ENCODE measurements around the gene INA.
"Not testable (repeated sequence)": the region's sequence is repeated elsewhere in the genome, so short reads cannot be mapped to it uniquely, and the experiment has no call there.

The INA gene

DNA sequence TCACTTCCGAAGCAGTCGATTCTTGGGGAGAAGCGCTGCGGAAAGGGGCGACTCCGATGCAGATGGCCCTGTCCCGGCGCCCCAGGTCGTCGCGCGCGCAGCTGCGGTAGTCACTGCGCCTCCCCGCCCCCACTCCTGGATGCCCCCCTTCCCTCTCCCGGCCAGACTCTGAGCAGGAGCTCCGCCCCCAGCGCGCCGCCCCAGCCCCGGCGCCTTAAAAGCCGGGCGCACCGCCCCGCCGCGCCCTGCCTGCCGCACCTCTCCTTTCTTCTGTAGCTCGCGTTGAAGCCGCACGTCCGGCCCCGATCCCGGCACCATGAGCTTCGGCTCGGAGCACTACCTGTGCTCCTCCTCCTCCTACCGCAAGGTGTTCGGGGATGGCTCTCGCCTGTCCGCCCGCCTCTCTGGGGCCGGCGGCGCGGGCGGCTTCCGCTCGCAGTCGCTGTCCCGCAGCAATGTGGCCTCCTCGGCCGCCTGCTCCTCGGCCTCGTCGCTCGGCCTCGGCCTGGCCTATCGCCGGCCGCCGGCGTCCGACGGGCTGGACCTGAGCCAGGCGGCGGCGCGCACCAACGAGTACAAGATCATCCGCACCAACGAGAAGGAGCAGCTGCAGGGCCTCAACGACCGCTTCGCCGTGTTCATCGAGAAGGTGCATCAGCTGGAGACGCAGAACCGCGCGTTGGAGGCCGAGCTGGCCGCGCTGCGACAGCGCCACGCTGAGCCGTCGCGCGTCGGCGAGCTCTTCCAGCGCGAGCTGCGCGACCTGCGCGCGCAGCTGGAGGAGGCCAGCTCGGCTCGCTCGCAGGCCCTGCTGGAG, at the start of gene INA:
Gene INA (plus strand): TSS at position 243 of the 817 bp plus-strand sequence. CDS start 74 bp downstream, at position 317.
- no peak for DNase-seq (ENCODE audit: low read depth in 2 of 2, low spot score in 1 of 2)

DNA sequence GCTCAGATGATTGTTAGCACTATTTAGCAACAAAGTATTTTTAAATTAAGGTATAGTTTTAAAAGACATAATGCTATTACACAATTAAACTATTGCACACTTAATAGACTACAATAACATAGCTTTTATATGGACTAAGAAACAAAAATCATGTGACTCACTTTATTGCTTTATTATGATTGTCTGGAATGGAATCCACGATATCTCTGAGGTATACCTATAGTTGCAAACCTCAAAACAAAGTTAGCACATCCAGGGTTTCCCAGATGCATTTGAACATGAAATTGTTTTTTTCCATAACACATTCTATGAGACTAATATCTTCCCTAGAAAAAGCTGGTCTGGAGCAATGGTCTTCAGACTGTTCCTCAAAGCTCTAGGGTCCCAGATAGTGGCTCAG, 49.5 kb upstream of the INA start:
- no peak for DNase-seq (ENCODE audit: low read depth in 2 of 2, low spot score in 1 of 2)

DNA sequence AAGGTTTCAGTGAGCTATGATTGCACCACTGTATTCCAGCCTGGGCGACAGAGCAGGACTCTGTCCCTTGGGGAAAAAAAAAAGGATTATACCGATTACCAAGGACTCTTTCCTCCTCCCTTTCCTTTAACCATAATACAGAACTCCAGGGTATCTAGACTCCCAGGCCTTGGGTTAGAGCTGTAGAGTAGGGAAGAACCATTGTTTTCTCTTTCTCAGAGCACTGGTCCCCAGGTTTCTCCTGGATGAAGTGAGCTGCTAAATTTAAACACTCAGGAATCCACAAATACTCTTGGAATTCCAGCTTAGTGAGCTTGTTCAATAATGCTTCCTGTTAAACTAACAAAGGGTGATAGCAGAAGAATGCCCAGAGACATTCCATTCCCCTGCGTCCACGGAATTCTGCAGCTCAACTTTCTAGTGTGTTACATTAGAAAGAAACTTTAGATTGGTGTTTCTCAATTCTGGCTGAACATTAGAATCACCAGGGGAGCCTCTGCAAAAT, 45.8 kb upstream of the INA start:
- DNase-seq (ENCODE audit: low read depth in 2 of 2, low spot score in 1 of 2): no peak

DNA sequence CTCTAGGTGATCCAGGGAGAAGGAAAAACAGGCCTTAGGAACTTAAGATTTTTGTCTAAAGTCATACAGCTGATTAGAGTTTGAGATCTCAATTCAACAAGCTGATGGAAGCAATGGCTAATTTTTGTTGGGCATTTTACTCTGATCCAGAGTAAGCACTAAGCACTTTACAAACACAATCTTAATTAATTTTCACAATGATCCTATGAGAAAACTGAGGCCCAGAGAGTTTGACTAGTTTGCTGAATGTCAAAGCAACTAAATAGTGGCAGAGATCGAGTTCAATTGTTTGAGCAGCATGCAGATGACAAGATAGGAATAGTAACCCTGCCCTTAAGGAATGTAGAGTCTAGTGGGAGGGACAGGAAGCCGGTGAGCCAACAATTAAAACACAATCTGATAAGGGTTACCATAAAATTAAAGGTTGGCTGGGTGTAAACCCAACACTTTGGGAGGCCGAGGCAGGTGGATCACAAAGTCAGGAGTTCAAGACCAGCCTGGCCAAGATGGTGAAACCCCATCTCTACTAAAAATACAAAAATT, 44.7 kb upstream of the INA start:
- no peak for DNase-seq (ENCODE audit: low read depth in 2 of 2, low spot score in 1 of 2)

DNA sequence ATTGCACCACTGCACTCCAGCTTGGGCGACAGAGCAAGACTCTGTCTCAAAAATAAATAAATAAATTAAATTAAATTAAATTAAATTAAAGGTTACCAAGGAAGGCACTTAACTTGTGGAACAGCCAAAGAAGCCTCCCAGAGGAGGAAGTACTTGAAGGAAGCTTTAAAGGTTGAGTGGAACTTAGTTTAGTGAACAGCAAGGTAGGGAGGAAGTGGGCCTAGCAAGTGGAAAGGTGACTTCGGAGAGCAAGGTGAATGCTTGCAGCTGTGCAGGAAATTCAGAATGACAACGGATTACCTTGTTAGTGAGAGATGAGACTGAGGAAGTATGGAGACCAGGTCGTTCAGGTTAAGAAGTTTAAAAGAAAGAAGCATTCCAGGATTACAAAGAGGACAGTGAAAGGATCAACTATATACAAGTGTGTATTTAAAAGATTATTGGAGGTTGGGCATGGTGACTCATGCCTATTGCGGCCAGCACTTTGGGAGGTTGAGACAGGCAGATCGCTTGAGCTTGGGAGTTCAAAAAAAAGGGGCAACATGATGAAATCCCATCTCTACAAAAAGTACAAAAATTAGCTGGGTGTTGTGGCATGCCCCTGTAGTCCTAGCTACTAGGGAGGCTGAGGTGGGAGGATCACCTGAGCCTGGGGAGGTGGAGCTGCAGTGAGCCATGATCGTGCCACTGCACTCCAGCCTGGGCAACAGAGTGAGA, 44.0 kb upstream of the INA start:
- no peak for DNase-seq (ENCODE audit: low read depth in 2 of 2, low spot score in 1 of 2)

DNA sequence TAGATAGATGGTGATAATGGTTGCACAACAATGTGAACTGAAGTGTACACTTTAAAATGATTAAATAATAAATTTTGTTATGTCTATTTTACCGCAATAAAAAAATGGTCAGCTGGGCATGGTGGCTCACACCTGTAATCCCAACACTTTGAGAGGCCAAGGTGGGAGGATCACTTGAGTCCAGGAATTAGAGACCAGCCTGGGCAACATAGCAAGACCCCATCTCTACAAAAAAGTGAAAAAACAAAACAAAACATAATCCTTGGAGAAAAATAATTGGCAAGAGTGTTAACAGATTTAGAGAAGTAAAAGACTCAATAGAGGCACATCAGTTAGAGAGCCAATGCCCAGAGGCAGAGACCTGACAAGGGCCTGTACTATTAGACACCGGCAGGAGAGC, 41.2 kb upstream of the INA start:
- DNase-seq (ENCODE audit: low read depth in 2 of 2, low spot score in 1 of 2): no peak

DNA sequence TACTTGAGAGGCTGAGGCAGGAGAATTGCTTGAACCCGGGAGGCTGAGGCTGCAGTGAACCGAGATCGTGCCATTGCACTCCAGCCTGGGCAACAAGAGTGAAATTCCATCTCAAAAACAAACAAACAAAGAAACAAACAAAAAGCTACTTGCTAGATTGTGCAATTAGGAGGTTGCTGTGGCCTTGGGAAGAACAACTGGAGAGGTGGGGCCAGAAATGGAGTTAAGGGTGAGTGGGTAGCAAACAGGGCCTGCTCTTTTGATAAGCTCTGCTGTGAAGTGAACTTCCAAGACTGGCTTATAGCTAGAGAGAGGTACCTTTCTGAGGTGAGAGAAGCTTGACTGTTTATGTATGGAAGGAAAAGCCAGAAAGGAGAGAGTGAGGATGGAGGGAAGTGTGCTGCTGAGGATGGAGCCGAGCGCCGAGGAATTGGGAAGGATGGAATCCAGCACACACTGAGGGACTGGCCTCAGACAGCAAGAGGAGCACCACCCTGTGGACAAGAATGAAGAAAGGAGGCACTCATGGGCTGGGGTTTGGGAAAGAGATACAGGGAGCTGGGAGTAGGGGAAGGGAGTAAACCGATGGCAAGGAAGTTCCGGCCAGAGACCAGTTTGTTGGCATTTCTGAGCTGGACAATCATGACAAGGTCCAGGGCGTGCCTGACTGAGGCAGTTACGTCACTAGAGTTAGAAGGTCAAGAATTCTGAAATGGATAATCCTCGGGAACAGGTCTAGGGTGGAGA, 38.3 kb upstream of the INA start:
- no peak for DNase-seq (ENCODE audit: low read depth in 2 of 2, low spot score in 1 of 2)

DNA sequence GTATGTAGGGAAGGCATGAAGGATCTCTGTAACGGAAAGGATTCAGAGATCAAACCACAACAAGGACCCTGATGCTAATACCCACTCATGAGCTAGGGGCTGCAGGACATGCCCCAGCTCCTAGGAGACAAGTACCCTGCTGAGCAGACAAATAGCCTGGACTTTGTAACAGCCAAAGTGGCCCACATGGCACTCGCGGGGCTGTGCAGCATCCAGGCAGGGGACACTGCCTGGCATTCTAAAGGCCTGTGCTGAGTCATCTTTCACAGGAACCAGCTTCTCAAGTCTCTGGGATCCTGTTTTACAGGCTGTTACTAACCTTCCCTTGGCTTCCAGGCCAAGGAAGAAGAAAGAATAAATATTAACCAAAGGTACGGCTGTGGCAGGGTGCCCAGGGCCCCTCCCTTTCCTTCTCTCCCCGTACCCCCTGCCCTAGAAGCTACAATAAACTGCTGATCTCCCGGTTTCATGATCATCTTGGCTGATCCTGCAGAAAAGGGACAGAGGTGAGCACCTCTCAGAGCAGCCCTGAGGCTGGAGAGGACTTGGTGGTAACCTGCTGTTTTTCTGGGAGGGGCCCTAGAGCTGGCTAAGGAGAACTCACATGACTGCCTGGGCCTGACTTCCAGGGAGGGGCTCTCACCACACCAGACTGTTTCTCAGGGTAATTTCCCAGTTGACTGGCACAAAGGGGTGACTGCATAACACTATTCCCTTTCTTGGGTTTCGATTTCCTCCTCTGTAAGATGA, 35.5 kb upstream of the INA start:
- DNase-seq (ENCODE audit: low read depth in 2 of 2, low spot score in 1 of 2): no peak

DNA sequence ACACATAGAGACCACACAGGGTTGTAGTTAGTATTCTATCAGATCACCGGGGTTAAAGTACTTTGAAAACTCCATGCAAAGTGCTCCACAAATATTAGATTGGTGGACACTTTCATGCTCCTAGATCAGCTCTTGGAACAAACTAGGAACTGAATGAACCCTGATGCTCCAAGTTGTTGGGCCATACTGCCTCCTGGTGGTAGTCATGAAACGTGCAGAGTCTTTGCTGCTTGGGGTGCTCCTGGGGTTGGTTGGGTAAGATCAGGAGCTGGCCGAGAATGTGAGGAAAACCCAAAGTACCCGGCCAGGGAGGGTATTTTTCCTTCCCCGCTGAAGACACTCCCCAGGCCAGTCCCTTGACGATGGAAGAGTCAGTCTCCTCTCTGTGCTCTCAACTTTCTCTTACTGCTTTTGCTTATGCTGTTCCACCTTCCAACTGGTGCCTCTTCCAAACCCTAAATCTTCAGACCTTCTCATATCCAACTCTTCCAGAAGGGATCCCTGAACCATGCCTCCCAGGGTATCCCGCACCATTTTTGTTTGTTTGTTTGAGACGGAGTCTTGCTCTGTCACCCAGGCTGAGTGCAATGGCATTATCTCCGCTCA, 32.2 kb upstream of the INA start:
- peak; percentile 6 to 37 for DNase-seq (ENCODE audit: low read depth in 2 of 2, low spot score in 1 of 2)

DNA sequence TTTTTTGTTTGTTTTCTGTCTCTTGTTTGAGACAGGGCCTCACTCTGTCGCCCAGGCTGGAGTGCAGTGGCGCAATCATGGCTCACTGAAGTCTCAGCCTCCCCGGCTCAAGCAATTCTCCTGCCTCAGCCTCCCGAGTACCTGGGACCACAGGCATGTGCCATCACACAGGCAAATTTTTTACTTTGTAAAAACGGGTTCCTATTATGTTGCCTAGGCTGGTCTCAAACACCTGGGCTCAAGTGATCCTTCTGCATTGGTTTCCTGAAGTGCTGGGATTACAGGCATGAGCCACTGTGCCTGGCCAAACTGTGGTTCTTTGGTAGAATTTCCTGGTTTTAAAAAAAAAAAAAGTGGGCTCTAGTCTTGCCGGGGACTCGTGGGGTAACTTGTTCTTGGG, 31.4 kb upstream of the INA start, which contains the start of gene RPEL1:
Gene RPEL1 (plus strand): TSS at position 301 of the 400 bp plus-strand sequence. CDS start 110 bp downstream, outside the sequence.
- DNase-seq (ENCODE audit: low read depth in 2 of 2, low spot score in 1 of 2): not testable (repeated sequence)

DNA sequence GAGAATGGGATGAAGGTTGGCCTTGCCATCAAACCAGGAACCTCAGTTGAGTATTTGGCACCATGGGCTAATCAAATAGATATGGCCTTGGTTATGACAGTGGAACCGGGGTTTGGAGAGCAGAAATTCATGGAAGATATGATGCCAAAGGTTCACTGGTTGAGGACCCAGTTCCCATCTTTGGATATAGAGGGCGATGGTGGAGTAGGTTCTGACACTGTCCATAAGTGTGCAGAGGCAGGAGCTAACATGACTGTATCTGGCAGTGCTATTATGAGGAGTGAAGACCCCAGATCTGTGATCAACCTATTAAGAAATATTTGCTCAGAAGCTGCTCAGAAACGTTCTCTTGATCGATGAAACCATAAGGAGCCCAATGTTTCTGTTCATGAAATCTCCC, 30.6 kb upstream of the INA start:
- no peak for DNase-seq (ENCODE audit: low read depth in 2 of 2, low spot score in 1 of 2)

DNA sequence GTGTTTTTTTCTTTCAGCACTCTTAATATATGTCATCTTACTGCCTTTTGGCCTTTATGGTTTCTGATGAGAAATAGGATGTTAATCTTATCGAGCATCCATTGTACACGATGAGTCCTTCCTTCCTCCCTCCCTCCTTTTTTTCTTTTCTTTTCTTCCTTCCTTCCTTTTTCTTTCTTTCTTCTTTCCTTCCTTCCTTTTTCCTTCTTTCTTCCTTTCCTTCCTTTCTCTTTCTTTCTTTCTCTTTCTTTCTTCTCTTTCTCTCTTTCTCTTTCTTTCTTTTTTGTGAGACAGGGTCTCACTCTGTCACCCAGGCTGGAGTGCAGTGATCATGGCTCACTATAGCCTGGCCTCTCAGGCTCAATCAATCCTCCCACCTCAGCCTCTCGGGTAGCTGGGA, 22.8 kb upstream of the INA start:
- DNase-seq (ENCODE audit: low read depth in 2 of 2, low spot score in 1 of 2): no peak

DNA sequence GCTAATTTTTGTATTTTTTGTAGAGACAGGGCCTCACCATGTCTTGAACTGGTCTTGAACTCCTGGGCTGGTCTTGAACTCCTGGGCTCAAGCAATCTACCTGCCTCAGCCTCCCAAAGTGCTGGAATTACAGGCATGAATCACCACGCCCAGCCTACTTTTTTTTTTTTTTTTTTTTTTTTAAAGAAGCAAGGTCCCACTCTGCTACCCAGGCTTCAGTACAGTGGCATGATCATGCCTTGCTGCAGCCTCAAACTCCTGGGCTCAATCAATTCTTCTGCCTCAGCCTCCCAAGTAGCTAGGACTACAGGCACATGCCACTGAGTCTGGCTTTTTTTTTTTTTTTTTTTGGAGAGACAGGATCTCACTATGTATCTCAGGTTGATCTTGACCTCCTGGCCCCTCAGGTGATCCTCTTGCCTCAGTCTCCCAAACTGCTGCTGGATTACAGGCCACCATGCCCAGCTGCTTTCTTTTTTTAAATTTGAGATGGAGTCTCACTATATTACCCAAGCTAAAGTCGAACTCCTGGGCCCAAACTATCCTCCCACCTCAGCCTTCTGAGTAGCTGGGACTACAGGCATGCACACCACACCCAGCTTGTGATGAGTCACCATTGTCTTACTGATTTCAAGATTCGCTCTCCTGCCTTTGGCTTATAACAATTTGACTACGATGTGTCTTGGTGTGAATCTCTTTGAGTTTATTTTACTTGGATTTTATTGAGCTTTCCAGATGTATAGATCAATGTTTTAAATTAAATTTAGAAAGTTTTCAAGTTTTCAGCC, 22.2 kb upstream of the INA start:
- DNase-seq (ENCODE audit: low read depth in 2 of 2, low spot score in 1 of 2): no peak

DNA sequence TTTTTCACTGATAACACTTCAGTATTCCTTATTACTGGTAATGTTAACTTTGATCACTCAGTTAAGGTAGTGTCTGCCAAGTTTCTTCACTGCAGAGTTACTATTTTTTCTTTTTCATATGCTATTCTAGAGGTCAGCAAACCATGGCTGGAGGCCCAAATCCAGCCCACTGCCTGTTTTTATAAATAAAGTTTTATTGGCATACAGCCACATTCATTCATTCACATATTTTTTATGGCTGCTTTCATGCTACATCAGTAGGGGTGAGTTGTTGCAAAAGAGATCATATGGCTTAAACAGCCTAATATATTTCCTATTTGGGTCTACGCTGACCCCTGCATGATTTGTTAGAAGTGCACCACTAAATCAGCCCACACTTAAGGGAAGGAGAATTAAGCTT, 20.3 kb upstream of the INA start:
- DNase-seq (ENCODE audit: low read depth in 2 of 2, low spot score in 1 of 2): no peak

DNA sequence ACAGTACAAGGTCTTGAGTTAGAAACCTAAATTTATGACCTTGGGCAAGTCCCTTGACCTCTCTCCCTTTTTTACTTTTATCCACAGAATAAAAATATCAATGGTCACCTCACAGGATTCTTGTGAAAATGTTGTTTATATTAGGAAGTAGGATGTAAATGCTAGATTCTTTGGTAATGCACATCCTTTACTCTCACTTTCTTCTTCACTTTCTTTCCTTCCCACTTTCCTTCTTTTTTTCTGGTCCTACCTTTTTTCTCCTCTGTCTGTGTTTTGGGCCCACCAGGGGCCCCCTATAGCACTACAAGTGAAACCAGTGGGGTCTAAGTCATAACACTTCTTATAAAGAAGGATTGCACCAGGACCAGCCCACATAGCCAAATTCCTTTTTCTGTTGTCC, 19.1 kb upstream of the INA start:
- DNase-seq (ENCODE audit: low read depth in 2 of 2, low spot score in 1 of 2): no peak

DNA sequence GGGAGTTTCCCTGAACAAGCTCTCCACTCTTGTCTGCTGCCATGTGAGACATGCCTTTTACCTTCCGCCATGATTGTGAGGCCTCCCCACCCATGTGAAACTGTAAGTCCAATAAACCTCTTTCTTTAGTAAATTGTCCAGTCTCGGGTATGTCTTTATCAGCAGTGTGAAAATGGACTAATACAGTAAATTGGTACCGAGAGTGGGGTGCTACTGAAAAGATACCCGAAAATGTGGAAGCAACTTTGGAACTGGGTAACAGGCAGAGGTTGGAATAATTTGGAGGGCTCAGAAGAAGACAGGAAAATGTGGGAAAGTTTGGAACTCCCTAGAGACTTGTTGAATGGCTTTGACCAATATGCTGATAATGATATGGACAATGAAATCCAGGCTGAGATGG, 18.0 kb upstream of the INA start:
- not testable (repeated sequence) for DNase-seq (ENCODE audit: low read depth in 2 of 2, low spot score in 1 of 2)

DNA sequence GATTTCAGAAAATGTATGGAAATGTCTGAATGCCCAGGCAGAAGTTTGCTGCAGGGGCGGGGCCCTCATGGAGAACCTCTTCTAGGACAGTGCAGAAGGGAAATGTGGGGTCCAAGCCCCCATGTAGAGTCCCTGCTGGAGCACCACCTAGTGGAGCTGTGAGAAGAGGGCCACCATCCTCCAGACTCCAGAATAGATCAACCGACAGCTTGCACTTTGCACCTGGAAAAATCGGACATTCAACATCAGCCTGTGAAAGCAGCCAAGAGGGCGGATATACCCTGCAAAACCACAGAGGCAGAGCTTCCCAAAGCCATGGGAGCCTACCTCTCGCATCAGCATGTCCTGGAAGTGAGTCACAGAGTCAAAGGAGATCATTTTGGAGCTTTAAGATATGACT, 16.9 kb upstream of the INA start:
- no peak for DNase-seq (ENCODE audit: low read depth in 2 of 2, low spot score in 1 of 2)

DNA sequence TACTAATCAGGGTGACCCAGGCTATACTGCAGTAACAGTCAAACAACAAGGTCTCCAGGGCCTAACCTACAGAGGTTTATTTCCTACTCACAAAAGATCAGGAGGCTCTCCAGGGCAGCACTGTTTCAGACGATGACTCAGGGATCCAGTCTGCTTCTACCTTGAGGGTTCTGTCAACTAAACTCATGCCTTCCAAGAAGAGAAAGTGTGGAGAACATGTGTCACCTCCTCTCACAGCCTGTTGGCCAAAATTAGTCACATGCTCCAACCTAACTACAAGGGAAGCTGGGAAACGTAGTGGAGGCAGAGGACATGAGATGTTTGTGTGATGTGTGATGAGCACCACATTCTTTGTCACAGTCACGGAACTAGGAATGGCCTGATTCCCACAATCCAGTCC, 14.7 kb upstream of the INA start:
- no peak for DNase-seq (ENCODE audit: low read depth in 2 of 2, low spot score in 1 of 2)

DNA sequence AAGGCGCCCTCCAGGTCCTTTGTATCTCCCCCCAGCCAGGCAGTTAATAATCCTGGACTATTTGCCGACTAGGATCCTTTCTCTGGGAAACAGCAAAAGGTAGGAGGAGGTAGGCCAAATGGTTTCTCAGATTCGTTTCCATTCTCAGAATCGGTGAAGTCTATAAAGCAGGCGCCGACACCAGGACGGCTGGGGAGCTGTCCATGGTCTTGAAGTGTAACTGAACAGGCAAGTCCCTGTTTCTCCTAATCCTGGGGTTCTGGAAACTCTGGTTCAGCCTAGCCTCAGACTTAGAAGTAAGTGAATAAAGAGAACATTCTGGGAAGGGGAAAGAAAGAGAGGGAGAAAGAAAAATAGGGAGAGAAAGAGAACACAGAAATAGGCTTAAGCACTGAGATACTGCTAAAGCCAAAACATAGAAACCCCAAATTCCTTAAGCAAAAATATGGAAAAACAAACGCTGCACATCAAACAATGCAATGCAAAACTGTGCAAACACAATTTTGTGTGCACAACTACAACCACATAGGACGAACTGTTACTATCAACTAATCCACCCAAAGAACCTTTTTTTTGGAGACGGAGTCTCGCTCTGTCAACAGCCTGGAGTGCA, 11.1 kb upstream of the INA start:
- no peak for DNase-seq (ENCODE audit: low read depth in 2 of 2, low spot score in 1 of 2)
